KBM-7 (cell line): ENCODE results near the gene MCRIP2.

Experiments
- DNase-seq: peaks from one replicate; pipeline ENCODE4 v3.0.0-alpha.2; 2015
- in situ Hi-C: fragments of 300-500 bp; cut with MboI; formaldehyde crosslinking; loops from 2 replicates; pipeline ENCODE4 v1.14.3; 2020; ENCODE audit warnings: low sequenced_read_pairs, low pct_unique_long_range_greater_than_20kb, mixed read lengths

The MCRIP2 gene

GRCh38 chr16:630249-630814, 11.3 kb upstream of the MCRIP2 start:
- in situ Hi-C loops = no loop called here
- DNase-seq = no peak

DNA sequence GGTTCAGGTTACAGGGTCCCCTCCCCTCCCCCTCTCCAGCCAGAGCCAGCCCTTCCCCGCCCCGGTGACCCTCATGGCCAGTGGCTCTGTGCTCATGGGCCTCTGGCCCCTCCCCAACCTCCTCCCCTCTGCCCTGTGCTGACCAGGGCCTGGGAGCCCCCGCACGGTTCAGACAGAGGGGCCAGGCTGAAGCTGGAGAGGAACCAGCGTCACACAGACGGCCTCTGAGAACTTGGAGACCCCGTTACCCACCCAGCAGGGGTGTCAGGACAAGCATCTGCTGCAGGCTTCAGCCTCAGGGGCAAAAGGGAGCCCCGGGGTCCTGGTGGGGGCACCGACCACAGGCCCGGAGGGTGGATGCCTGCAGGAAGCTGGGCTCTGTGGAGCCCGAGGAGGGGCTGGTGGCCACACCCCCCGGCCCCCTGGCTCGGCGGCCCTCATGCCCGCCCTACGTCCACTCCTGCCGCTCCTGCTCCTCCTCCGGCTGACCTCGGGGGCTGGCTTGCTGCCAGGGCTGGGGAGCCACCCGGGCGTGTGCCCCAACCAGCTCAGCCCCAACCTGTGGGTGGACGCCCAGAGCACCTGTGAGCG, 10.7 kb upstream of the MCRIP2 start, which contains the start of gene WFIKKN1:
Gene WFIKKN1, plus strand, starts transcription at position 171 of the 591 bp plus-strand sequence. Its CDS starts 269 bp downstream, at position 440.
- DNase-seq = no peak
- in situ Hi-C loops = no loop called here

DNA sequence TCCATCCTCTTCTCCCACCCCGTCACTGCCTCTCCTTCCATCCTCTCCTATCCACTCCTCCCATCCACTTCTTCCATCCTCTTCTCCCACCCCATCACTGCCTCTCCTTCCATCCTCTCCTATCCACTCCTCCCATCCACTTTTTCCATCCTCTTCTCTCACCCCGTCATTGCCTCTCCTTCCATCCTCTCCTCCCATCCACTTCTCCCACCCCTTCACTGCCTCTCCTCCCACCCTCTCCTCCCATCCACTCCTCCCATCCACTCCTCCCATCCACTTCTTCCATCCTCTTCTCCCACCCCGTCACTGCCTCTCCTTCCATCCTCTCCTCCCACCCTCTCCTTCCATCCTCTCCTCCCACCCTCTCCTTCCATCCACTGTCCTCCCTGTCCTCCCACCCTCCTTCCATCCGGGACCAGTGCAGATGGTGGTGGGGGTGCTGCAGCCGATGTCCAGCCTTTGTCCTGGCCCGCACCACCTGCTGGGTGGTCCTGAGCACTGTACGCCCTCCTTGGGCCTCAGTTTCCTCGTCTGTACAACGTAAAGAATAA, 9.7 kb upstream of the MCRIP2 start:
- no peak for DNase-seq
- in situ Hi-C loops = no loop called here

- DNase-seq = no peak
- in situ Hi-C loops = no loop called here
Measured at GRCh38 chr16:632486-633335, 8.9 kb upstream of the MCRIP2 start.

DNA sequence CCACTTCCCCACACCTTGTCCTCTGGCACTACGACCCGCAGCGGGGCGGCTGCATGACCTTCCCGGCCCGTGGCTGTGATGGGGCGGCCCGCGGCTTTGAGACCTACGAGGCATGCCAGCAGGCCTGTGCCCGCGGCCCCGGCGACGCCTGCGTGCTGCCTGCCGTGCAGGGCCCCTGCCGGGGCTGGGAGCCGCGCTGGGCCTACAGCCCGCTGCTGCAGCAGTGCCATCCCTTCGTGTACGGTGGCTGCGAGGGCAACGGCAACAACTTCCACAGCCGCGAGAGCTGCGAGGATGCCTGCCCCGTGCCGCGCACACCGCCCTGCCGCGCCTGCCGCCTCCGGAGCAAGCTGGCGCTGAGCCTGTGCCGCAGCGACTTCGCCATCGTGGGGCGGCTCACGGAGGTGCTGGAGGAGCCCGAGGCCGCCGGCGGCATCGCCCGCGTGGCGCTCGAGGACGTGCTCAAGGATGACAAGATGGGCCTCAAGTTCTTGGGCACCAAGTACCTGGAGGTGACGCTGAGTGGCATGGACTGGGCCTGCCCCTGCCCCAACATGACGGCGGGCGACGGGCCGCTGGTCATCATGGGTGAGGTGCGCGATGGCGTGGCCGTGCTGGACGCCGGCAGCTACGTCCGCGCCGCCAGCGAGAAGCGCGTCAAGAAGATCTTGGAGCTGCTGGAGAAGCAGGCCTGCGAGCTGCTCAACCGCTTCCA, 8.1 kb upstream of the MCRIP2 start:
- no peak for DNase-seq
- in situ Hi-C loops = no loop called here

DNA sequence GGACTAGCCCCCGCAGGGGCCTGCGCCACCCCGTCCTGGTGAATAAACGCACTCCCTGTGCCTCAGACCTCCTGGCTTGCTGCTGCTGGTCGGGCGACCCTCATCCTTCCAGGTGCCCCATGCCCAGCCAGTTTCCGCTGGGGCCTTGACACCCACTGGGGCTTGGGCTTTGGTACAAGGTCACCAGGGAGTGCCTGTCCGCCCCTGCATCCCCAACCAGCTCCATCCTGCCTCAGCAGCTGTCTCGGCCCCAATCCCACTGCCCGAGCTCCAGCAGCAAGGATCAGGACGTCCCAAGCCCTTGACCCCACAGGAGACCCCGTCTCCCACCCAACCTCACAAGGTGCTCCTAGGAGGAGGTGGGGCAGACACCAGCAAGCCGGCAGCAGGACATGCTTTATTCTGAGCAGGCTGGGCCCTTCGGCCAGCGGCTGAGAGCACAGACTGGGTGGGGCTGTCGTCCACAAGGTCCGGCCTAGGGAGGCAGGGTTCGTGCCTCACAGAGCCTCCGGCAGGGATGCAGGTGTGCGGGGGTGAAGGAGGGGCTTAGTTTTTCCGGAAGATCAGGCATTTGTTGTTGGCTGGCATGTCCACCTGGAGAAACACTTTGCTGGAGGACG, 7.5 kb upstream of the MCRIP2 start:
- no peak for DNase-seq
- in situ Hi-C loops = no loop called here

DNA sequence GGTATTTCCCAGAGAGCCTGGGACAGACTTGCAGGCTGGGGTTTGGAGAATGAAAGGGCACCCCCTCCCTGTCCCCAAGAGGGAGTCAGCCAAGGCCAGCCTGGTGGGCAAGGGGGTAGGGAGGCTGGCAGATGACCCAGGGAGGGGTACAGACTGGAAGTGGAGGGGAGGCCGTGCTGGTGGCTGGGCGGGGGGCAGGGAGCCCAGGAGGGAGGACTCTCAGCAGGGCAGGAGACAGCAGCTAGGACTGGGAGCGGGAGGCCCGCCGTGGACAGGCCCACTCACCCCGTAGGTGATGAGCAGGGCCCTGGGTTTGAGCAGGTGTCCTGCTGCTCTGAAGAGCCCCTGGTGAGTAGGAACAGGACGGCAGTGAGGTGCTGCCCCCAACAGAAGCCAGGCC, 6.6 kb upstream of the MCRIP2 start:
- in situ Hi-C loops = no loop called here
- no peak for DNase-seq

DNA sequence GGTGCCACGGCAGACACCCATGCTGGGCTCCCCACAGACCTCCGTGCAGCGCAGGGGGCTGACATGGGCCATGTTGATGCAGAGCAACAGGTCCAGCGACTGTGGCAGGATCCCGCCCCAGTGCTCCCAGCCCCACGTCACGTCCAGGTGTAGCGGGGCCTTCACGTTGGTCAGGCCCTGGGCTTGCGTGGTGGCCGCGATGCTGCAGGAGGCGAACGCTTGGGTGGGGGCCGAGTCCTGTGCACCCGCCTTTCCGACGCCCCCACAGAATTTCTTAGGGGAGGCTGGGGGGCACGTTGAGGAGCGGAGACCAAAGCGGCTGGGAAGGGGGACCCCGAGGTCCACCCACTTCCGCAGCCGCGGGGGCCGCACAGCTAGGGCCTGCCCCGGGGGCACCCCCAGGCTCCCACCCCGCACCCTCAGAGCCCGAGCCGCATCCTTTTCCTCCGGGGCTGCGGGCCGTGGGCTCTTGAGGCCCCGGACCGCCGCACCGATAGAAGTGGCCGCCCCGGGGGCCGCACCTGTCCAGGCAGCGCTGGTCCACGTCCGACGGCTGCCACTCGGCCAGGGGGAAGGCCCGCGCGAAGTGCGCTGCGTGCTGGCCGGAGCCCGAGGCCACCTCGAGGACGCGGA, 5.9 kb upstream of the MCRIP2 start:
- DNase-seq = no peak
- in situ Hi-C loops = no loop called here

GRCh38 chr16:636206-637080, 5.2 kb upstream of the MCRIP2 start, which contains the start of gene METTL26:
TSS of gene METTL26 (minus strand) at chr16:636305. CDS start at chr16:636290, 15 bp downstream.
- in situ Hi-C loops = no loop called here
- DNase-seq = peak; percentile 96

- in situ Hi-C loops = no loop called here
- peak; percentile 32 for DNase-seq
Measured at GRCh38 chr16:637081-638018, 4.3 kb upstream of the MCRIP2 start.

- in situ Hi-C loops = no loop called here
- DNase-seq = no peak
Measured at GRCh38 chr16:638034-638543, 3.5 kb upstream of the MCRIP2 start.

DNA sequence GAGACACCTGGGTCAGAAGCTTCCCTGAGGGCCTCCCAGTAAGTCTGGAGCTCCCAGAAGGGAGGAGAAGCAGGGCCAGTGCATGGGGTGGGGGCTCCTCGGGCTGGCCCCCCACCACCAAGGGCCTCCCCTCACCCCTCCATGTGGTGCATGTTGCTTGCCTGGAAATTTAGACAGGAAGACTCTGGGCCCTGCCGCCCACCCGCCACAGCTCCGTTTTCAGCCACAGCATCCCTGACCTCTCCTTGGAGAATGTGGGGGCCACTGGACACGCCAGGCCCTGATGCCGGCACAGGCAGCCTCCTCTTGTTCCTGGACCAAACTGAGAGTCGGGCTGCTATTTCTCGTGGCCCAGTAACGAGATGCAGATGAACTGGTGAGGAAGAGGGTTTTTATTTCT, 2.8 kb upstream of the MCRIP2 start:
- no peak for DNase-seq

GRCh38 chr16:640614-641013, 1.0 kb upstream of the MCRIP2 start:
- in situ Hi-C loops = no loop called here
- DNase-seq = no peak

More for the DNA sequence above, 2.8 kb upstream of the MCRIP2 start:
- in situ Hi-C loops = no loop called here

DNA sequence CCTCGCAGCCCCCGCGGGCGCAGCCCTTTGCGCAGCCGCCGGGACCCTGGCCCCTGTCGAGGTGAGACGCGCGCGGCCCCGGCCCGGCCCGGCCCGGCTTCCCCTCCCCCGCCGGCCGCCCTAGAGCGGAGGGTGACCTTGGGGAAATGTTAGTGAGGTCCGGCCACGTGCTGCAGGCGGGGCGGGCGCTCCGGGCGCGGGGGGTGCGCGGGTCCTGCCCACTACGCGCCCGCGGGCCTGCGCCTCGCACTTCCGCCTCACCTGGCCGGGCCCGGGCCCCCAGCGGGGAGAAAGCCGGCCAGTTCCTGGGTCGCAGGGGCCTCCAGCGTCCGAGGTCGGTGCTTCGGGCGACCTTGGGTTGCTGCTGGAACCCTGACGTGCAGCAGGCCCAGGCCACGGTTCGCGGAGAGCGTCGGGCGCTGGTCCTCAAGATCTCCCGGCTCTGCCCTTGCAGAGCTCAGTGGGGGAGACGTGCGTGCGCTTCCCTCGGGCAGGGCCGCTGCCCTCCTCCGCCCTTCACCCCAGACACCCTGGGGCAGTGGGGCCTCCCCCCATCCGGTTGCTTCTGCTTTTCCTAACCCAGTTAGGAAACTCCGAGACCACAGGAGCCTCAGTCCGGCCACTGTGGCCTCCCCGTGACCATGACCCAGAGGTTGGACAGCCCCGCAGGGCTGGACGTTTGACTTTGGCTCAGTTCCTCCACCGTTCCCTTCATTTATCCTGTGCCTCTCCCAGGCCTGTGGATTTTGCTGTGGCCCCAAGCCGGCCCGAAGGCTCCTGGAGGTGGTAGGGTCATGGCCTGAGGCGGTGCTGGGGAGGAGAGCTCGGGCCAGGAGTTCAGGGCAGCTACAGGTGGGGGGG, 791 bp downstream of the MCRIP2 start:
- in situ Hi-C loops = no loop called here
- DNase-seq = peak; percentile 62

- no peak for DNase-seq
- in situ Hi-C loops = no loop called here
Measured at GRCh38 chr16:643050-643368, 1.4 kb downstream of the MCRIP2 start.

DNA sequence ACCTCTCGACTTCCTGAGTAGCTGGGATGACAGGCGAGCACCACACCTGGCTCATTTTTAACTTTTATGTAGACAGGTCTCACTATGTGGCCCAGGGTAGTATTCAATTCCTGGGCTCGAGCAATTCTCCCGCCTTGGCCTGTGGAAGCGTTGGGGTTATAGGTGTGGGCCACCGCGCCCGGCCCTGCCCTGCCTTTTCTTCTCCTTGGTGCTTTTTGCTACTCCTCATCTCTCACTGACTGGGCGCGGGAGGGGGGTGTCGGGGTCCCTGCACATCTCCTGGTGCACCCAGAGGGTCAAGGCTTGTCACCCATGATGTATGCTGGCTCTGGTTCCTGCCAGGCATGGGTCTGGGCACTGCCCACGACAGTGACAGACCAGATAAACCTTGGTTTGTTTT, 2.9 kb downstream of the MCRIP2 start:
- in situ Hi-C loops = no loop called here
- DNase-seq = no peak
